AG08396 (cell line): ENCODE data around the gene ZNF672.
A peak's percentile ranks its signal among the peaks of the same experiment; 100 is the strongest.
"Not testable (repeated sequence)": the region's sequence is repeated elsewhere in the genome, so short reads cannot be mapped to it uniquely, and the experiment has no call there.

Experiments
- DNase-seq: peaks from one replicate; pipeline ENCODE4 v3.0.0; 2012; ENCODE audit warnings: low spot score, mixed read lengths

The ZNF672 gene

GRCh38 chr1:248837781-248838356 is at the start of gene ZNF672:
ZNF672 (plus strand) TSS chr1:248838224; CDS start chr1:248847275, 9,051 bp downstream.
- peak; percentile 98 for DNase-seq

GRCh38 chr1:248788327-248788726 is 49.7 kb upstream of the ZNF672 start:
- no peak for DNase-seq

- DNase-seq = not testable (repeated sequence)
Observed at GRCh38 chr1:248789337-248789736, 48.7 kb upstream of the ZNF672 start.

- DNase-seq = no peak
Observed at GRCh38 chr1:248790456-248790855, 47.6 kb upstream of the ZNF672 start.

GRCh38 chr1:248791010-248791409 is 47.0 kb upstream of the ZNF672 start:
- DNase-seq = no peak

GRCh38 chr1:248792342-248792741 is 45.7 kb upstream of the ZNF672 start:
- DNase-seq = no peak

- DNase-seq = no peak
Observed at GRCh38 chr1:248793592-248793991, 44.4 kb upstream of the ZNF672 start.

- not testable (repeated sequence) for DNase-seq
Observed at GRCh38 chr1:248794663-248795062, 43.4 kb upstream of the ZNF672 start.

- DNase-seq = no peak
Observed at GRCh38 chr1:248798791-248799190, 39.2 kb upstream of the ZNF672 start.

GRCh38 chr1:248800459-248800858 is 37.6 kb upstream of the ZNF672 start:
- DNase-seq = no peak

GRCh38 chr1:248802454-248802853 is 35.6 kb upstream of the ZNF672 start:
- no peak for DNase-seq

GRCh38 chr1:248803501-248803900 is 34.5 kb upstream of the ZNF672 start:
- DNase-seq = not testable (repeated sequence)

GRCh38 chr1:248804771-248805681 is 33.0 kb upstream of the ZNF672 start:
- no peak for DNase-seq

GRCh38 chr1:248805876-248806275 is 32.1 kb upstream of the ZNF672 start:
- no peak for DNase-seq

GRCh38 chr1:248807067-248807737 is 30.8 kb upstream of the ZNF672 start:
- DNase-seq = peak; percentile 70

GRCh38 chr1:248808876-248809275 is 29.1 kb upstream of the ZNF672 start:
- DNase-seq = no peak

- DNase-seq = no peak
Observed at GRCh38 chr1:248810000-248810726, 27.9 kb upstream of the ZNF672 start.

- peak; percentile 55 for DNase-seq
Observed at GRCh38 chr1:248810727-248811513, 27.1 kb upstream of the ZNF672 start.

- no peak for DNase-seq
Observed at GRCh38 chr1:248811514-248812490, 26.2 kb upstream of the ZNF672 start.
